ENCODE results near the gene PLTP.
"Not testable (repeated sequence)": the region's sequence is repeated elsewhere in the genome, so short reads cannot be mapped to it uniquely, and the experiment has no call there.

PLTP gene

DNA sequence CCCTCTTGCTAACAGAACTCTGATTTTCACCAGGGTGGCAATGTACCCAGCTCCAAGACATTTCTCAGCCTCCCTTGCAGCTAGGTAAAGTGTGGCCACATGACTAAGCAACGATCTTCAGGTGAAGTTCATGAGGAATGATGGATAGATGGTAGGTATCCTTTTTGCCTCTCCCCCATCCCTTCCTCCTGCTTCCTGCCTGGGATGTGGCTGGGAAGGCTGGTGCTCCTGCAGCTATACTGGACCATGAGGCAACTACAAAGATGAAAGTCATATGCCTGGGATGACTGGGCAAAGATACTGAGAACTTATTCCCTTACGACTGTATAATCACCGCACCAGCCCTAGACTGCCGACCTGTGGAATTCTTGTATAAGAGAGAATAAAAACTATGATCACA is 46.6 kb upstream of the PLTP start:
- TF ChIP-seq EZH2 (IDR thresholded peaks at IDR 0.05; ENCODE audit: borderline replicate concordance, low read depth, low read length, severe bottlenecking): no peak
- TF ChIP-seq, protein P1, sequence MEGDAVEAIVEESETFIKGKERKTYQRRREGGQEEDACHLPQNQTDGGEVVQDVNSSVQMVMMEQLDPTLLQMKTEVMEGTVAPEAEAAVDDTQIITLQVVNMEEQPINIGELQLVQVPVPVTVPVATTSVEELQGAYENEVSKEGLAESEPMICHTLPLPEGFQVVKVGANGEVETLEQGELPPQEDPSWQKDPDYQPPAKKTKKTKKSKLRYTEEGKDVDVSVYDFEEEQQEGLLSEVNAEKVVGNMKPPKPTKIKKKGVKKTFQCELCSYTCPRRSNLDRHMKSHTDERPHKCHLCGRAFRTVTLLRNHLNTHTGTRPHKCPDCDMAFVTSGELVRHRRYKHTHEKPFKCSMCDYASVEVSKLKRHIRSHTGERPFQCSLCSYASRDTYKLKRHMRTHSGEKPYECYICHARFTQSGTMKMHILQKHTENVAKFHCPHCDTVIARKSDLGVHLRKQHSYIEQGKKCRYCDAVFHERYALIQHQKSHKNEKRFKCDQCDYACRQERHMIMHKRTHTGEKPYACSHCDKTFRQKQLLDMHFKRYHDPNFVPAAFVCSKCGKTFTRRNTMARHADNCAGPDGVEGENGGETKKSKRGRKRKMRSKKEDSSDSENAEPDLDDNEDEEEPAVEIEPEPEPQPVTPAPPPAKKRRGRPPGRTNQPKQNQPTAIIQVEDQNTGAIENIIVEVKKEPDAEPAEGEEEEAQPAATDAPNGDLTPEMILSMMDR (IDR thresholded peaks at IDR 0.05; ENCODE audit: borderline replicate concordance, extremely low read depth, low read length, poor library complexity, severe bottlenecking): no peak
- no peaks in the 10 kb centered on the region for H3K4me1 ChIP-seq (ENCODE audit: insufficient read depth, low read length)
- H3K36me3 ChIP-seq (ENCODE audit: insufficient read depth, low read length): peaks cover 72% of the 10 kb centered on the region

DNA sequence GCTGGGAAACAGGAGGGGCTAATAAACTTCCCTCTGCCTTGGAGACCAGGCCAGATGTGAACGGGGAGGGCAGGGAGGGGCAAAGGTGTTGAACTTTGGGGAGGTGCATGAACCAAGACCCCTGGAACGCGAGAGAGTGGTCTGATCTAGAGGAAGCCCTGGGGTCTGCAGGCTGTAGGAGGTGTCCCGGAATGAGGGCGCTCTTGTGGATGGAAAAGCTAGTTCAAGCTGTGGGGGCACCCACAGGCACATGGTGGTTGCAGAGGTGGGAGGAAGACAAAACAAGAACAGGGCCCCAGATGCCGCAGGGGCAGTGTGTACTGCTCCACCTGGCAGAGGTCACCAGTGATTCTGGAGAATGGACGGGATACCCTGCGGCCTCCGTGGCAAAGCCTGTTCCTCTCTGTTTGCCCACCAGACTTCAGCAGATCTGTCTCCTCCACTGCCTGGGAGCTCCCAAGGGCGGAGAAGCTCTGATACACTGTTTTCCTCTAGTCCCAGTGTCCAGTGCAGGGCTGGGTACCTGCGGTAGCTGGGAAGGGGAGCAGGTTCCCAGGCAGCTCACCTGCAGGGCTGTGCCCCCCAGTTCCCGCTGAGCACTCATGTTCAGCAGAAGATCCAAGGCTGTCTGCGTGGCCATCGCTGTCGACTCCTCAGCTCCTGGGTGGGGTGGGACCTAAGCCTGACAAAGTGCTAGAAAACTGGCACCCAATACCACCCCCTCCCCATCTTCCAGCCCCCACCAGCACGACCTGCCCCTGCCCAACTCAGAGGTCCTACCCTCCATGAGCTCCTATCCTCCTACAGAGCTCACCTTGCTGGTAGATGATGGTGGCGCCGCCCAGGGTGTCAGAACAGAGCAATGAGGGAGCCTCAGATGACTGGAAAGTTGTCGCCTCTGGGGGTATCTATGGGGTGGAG is 45.3 kb upstream of the PLTP start:
- H3K36me3 ChIP-seq (ENCODE audit: insufficient read depth, low read length): peaks cover 74% of the 10 kb centered on the region
- no peaks in the 10 kb centered on the region for H3K79me2 ChIP-seq (ENCODE audit: insufficient read depth, low read length)
- no peak for ATAC-seq (ENCODE audit: insufficient read depth, low read depth)
- no peak overlapping the region for H2AFZ ChIP-seq (ENCODE audit: low read depth, low read length)
- no peak overlapping the region for H3K4me3 ChIP-seq (ENCODE audit: low read depth in 1 of 2, low read length in 2 of 2)
- no peak overlapping the region for H3K9ac ChIP-seq (ENCODE audit: low read depth, low read length)
- H3K4me1 ChIP-seq (ENCODE audit: insufficient read depth, low read length): no peaks in the 10 kb centered on the region
- H3K9me3 ChIP-seq (ENCODE audit: insufficient read depth, low read length, severe bottlenecking): no peaks in the 10 kb centered on the region
- TF ChIP-seq, protein P1 (IDR thresholded peaks at IDR 0.05; ENCODE audit: borderline replicate concordance, extremely low read depth, low read length, poor library complexity, severe bottlenecking): no peak
- no peak for TF ChIP-seq EZH2 (IDR thresholded peaks at IDR 0.05; ENCODE audit: borderline replicate concordance, low read depth, low read length, severe bottlenecking)
- 0 out of 2 replicates have a peak, but pooled peaks cover 2% of the 10 kb centered on the region for H4K20me1 ChIP-seq (ENCODE audit: insufficient read depth, low read length)
- H3K4me2 ChIP-seq (ENCODE audit: insufficient read depth, low read length): no peak overlapping the region
- no peak overlapping the region for H3K27ac ChIP-seq (ENCODE audit: low read length)
- no peak for DNase-seq
- no peaks in the 10 kb centered on the region for H3K27me3 ChIP-seq (ENCODE audit: insufficient read depth, low read length, poor library complexity)

More for the DNA sequence above, 46.6 kb upstream of the PLTP start:
- H3K4me2 ChIP-seq (ENCODE audit: insufficient read depth, low read length): no peak overlapping the region
- H3K27me3 ChIP-seq (ENCODE audit: insufficient read depth, low read length, poor library complexity): no peaks in the 10 kb centered on the region
- no peaks in the 10 kb centered on the region for H3K9me3 ChIP-seq (ENCODE audit: insufficient read depth, low read length, severe bottlenecking)
- H2AFZ ChIP-seq (ENCODE audit: low read depth, low read length): no peak overlapping the region
- DNase-seq (no peak), ATAC-seq (ENCODE audit: insufficient read depth, low read depth) (no peak)
- H3K4me3 ChIP-seq (ENCODE audit: low read depth in 1 of 2, low read length in 2 of 2): no peak overlapping the region
- H3K27ac ChIP-seq (ENCODE audit: low read length): no peak overlapping the region
- 0 out of 2 replicates have a peak, but pooled peaks cover 4% of the 10 kb centered on the region for H4K20me1 ChIP-seq (ENCODE audit: insufficient read depth, low read length)
- no peaks in the 10 kb centered on the region for H3K79me2 ChIP-seq (ENCODE audit: insufficient read depth, low read length)
- no peak overlapping the region for H3K9ac ChIP-seq (ENCODE audit: low read depth, low read length)

DNA sequence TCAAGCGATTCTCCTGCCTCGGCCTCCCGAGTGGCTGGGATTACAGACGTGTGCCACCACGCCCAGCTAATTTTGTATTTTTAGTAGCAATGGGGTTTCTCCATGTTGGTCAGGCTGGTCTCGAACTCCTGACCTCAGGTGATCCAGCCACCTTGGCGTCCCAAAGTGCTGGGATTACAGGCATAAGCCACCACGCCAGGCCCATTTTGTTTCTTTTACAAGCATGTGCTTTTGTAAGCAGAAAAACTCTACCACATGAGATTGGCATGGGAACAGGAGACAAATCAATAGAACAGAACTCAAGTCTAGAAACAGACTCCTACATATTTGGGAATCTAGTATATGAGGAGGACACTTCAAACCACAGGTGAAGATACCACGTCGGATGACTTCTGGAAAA is 44.4 kb upstream of the PLTP start:
- not testable (repeated sequence) for DNase-seq; H3K4me2 ChIP-seq (ENCODE audit: insufficient read depth, low read length); H3K79me2 ChIP-seq (ENCODE audit: insufficient read depth, low read length); H3K9ac ChIP-seq (ENCODE audit: low read depth, low read length); H3K27ac ChIP-seq (ENCODE audit: low read length); H3K4me3 ChIP-seq (ENCODE audit: low read depth in 1 of 2, low read length in 2 of 2); H3K9me3 ChIP-seq (ENCODE audit: insufficient read depth, low read length, severe bottlenecking); H3K4me1 ChIP-seq (ENCODE audit: insufficient read depth, low read length); H4K20me1 ChIP-seq (ENCODE audit: insufficient read depth, low read length); ATAC-seq (ENCODE audit: insufficient read depth, low read depth); H3K27me3 ChIP-seq (ENCODE audit: insufficient read depth, low read length, poor library complexity); H2AFZ ChIP-seq (ENCODE audit: low read depth, low read length)
- peaks cover 74% of the 10 kb centered on the region for H3K36me3 ChIP-seq (ENCODE audit: insufficient read depth, low read length)

DNA sequence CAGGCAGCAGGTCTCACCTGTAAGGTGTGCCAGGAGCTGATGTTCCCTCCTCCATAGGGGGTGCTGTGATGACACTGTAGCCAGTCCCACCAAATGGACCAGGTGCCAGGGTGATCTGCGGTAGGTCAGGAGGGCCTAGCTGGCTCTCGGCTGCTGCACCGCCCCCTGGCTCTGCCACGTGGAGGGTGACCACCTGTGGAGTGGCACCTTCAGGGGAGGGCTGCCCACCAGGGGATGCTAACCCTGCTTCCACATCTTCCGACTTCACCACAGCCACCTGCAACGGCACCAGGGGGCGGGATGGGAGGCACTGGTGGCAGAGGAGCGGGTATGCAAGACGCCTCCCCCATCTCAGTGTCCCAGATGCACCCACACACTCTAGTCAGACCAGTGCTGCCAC is 41.7 kb upstream of the PLTP start:
- Histone ChIP-seq H3K9ac (ENCODE audit: low read depth, low read length) (no peak overlapping the region), H3K79me2 (ENCODE audit: insufficient read depth, low read length) (no peaks in the 10 kb centered on the region), H3K27ac (ENCODE audit: low read length) (no peak overlapping the region), H3K4me2 (ENCODE audit: insufficient read depth, low read length) (no peak overlapping the region), H3K9me3 (ENCODE audit: insufficient read depth, low read length, severe bottlenecking) (no peaks in the 10 kb centered on the region), H3K36me3 (ENCODE audit: insufficient read depth, low read length) (peaks cover 73% of the 10 kb centered on the region), H2AFZ (ENCODE audit: low read depth, low read length) (no peak overlapping the region), H4K20me1 (ENCODE audit: insufficient read depth, low read length) (peaks cover 10% of the 10 kb centered on the region; the same call in 1 of the 2 replicates), H3K4me3 (ENCODE audit: low read depth in 1 of 2, low read length in 2 of 2) (no peak overlapping the region), H3K27me3 (ENCODE audit: insufficient read depth, low read length, poor library complexity) (no peaks in the 10 kb centered on the region), H3K4me1 (ENCODE audit: insufficient read depth, low read length) (no peaks in the 10 kb centered on the region)
- ATAC-seq (ENCODE audit: insufficient read depth, low read depth) (no peak), DNase-seq (no peak)
- TF ChIP-seq EZH2 (IDR thresholded peaks at IDR 0.05; ENCODE audit: borderline replicate concordance, low read depth, low read length, severe bottlenecking): no peak
- TF ChIP-seq, protein P1 (IDR thresholded peaks at IDR 0.05; ENCODE audit: borderline replicate concordance, extremely low read depth, low read length, poor library complexity, severe bottlenecking): no peak

Data from DND-41 (cell line).